Epithelial cell of esophagus (primary cell): ENCODE measurements around the gene KNOP1.

Experiments used
- DNase-seq: peaks from one replicate; pipeline ENCODE4 v3.0.0; 2010; ENCODE audit warnings: low read depth
- H3K4me3 ChIP-seq: 2 replicates; pipeline ENCODE4 v1.5.1; 2011; ENCODE audit warnings: mild to moderate bottlenecking, low read length, control low read depth
- TF ChIP-seq, protein P1 (sequence below): IDR thresholded peaks from 2 replicates; pipeline ENCODE4 v1.5.1; 2011; ENCODE audit warnings: low read depth, mild to moderate bottlenecking, low read length, control low read depth, inconsistent platforms; ENCODE audit not compliant: insufficient read depth; ENCODE audit errors: missing control alignments

Gene KNOP1

DNA sequence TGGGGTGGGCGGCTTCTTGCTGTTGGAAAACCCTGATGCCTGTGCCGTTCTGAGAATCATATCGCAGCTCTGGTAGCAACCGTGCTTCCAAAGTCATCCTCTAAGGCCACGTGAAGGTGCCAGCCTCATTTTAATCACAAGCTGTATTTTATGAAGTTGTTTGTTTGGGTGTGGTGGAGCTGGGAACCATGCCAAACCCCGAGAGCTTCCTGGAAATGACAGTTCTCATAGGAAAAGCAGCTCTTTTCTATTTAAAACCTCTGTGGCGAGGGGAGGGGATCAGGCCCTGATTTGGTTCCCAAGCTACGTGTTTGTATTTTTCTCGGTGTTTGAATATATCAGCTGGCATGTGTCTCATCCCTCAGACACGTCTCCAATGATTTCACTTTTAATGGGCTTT lies 21.7 kb downstream of the KNOP1 start:
- peak; percentile 87 for DNase-seq
- TF ChIP-seq, protein P1, sequence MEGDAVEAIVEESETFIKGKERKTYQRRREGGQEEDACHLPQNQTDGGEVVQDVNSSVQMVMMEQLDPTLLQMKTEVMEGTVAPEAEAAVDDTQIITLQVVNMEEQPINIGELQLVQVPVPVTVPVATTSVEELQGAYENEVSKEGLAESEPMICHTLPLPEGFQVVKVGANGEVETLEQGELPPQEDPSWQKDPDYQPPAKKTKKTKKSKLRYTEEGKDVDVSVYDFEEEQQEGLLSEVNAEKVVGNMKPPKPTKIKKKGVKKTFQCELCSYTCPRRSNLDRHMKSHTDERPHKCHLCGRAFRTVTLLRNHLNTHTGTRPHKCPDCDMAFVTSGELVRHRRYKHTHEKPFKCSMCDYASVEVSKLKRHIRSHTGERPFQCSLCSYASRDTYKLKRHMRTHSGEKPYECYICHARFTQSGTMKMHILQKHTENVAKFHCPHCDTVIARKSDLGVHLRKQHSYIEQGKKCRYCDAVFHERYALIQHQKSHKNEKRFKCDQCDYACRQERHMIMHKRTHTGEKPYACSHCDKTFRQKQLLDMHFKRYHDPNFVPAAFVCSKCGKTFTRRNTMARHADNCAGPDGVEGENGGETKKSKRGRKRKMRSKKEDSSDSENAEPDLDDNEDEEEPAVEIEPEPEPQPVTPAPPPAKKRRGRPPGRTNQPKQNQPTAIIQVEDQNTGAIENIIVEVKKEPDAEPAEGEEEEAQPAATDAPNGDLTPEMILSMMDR, result no peak
- H3K4me3 ChIP-seq, result no peak overlapping the region

DNA sequence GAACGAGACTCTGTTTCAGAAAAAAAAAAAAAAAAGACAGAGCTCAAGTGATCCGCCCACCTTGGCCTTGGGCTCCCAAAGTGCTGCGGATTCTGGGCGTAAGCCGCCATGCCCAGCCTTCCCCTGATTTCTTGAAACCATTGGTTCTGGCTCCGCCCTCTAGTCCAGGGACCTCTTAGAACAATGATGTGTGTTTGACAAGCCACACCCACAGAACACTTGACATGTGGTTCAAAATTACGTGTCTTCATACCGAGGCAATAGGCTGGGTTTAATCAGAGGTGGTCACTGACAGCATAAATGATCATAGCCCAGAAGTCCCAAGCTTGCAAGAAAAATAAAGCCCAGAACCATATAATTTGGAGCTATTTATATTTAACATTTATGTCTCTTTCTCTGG lies 23.0 kb downstream of the KNOP1 start:
- no peak overlapping the region for H3K4me3 ChIP-seq
- DNase-seq, result no peak
- TF ChIP-seq, protein P1, result no peak

DNA sequence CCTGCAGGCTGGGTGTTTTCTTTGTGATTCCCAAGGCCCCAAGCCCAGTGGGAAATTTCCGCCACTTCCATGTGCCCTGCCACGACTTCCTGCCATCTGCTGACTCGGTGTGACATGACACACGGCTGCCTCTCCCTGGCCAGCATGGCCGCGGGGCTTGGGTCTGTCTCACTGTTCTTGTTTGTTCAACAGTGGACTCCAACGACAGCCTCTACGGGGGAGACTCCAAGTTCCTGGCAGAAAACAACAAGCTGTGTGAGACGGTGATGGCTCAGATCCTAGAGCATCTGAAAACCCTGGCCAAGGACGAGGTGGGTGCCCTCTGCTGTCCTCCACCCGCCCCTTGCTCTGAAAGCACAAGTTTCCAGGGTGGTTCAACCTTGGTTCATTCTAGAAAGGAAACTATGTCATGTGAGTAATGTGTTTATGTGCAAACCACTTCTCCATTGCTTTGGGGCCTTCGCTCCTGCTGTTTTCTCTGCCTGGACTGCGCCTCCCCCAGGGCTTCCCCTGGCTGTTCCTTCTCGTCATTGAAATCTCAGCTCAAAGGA lies 26.8 kb downstream of the KNOP1 start:
- no peak for DNase-seq
- TF ChIP-seq, protein P1, result no peak
- no peak overlapping the region for H3K4me3 ChIP-seq

DNA sequence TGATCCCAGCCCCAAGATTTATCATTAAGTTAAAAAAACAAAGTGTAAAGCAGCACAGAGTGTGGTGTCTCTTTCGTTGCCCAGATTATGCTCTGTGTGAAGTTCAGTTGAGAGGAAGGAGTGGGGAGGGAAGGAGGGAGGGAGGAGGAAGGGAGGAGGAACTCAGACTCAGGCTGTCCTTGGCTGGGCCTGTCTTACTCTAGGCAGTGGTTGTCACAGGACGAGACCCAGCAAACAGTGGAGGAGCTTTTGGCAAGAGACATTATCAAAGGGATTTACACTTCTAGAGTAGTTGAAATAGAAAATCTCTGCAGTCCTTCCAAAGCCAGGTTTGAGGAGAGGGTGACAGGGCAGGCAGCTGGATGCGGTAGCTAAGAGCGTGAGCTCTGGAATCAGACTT lies 27.8 kb downstream of the KNOP1 start:
- TF ChIP-seq, protein P1, result no peak
- no peak for DNase-seq
- no peak overlapping the region for H3K4me3 ChIP-seq

GRCh38 chr16:19689342-19689741 lies 28.7 kb downstream of the KNOP1 start:
- no peak for DNase-seq
- H3K4me3 ChIP-seq, result no peak overlapping the region
- TF ChIP-seq, protein P1, result no peak

DNA sequence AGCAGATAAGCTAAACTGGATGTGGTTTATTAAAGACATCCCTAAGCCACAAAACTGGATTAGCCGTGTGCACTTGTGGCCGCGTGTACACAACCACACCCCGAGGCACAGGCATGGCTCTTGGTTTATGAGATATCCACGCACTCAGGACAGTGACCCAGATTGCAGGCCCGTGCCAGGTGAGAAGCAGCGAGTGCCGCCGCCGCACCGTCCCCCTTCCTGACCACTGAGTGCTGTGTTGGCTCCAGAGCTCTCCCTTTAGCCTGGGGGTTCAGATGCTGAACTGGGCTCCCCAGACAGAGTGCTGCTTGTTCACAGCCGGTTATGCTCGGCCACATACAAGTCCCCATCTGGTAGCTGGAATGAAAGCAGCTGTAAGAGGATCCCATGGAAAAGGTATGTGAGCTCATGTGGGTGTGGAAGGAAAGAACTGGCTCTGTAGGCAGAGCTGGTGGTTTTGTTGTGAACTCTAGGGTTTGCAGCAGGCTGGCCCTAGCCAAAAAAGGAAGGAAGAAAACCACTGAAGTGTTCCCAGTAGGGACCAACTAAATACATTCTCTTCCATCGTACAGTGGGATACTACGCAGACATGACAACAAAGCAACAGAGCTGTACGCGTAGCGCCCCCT lies 29.5 kb downstream of the KNOP1 start:
- no peak for DNase-seq
- TF ChIP-seq, protein P1, result no peak

GRCh38 chr16:19687279-19687678 lies 30.7 kb downstream of the KNOP1 start:
- no peak overlapping the region for H3K4me3 ChIP-seq
- TF ChIP-seq, protein P1, result no peak
- no peak for DNase-seq

More for the DNA sequence above, 29.5 kb downstream of the KNOP1 start:
- H3K4me3 ChIP-seq, result no peak overlapping the region
